Measurements from ENCODE around the gene DSTN.

The DSTN gene

DNA sequence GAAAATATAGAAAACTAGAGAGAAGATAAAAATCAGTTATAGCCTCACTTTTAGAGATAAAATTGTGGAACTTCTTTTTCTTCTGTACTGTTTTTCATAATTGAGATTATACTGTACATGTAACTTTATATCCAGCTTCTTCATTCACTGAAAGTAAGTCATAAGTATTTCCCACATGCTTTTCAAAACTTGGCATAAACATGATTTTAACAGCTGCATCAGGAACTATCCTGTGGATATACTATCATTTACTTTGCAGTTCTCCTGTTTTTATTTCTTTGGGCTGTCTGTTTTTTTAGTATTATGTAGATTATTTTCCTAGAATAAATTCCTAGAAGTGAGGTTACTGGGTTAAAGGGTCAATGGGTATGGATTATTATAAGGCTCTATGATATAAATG, 14.8 kb downstream of the DSTN start:
- Histone ChIP-seq H3K4me1 (ENCODE audit: control insufficient read depth in 2 of 2, insufficient read depth in 1 of 2, low read depth in 1 of 2, low read length in 2 of 2) (no peaks in the 10 kb centered on the region), H3K4me3 (ENCODE audit: low read length in 2 of 2) (no peak overlapping the region), H2BK5ac (ENCODE audit: low read length) (no peak overlapping the region), H3K4ac (ENCODE audit: low read length) (no peak overlapping the region), H3K27ac (replicated peaks; ENCODE audit: low read length) (no peak overlapping the region), H3K36me3 (replicated peaks in 1 of 2; ENCODE audit: control insufficient read depth in 2 of 2, insufficient read depth in 2 of 2, low read length in 2 of 2) (no peaks in the 10 kb centered on the region), H3K23ac (ENCODE audit: low read depth, low read length, poor library complexity) (no peak overlapping the region), H3K18ac (ENCODE audit: low read length) (no peak overlapping the region), H3K9me3 (replicated peaks in 1 of 2; ENCODE audit: control insufficient read depth in 2 of 2, insufficient read depth in 1 of 2, low read depth in 1 of 2, low read length in 2 of 2) (no peaks in the 10 kb centered on the region), H2AK5ac (ENCODE audit: low read depth, low read length) (no peak overlapping the region), H2BK12ac (ENCODE audit: low read length) (no peak overlapping the region), H3K14ac (ENCODE audit: low read length) (no peak overlapping the region), H4K91ac (ENCODE audit: low read depth, low read length, poor library complexity) (no peak overlapping the region), H3K9ac (ENCODE audit: low read depth, low read length, poor library complexity) (no peak overlapping the region), H2BK120ac (ENCODE audit: low read depth, low read length) (no peak overlapping the region), H3K79me1 (ENCODE audit: low read depth, low read length) (peaks cover 5% of the 10 kb centered on the region), H2BK15ac (ENCODE audit: low read length) (no peak overlapping the region), H3K4me2 (ENCODE audit: insufficient read depth, low read length, poor library complexity, severe bottlenecking) (no peak overlapping the region), H4K8ac (ENCODE audit: low read depth, low read length) (no peak overlapping the region), H2AFZ (ENCODE audit: low read length) (no peak overlapping the region), H3K27me3 (ENCODE audit: control insufficient read depth in 3 of 3, insufficient read depth in 3 of 3, low read depth in 1 of 3, low read length in 3 of 3) (no peaks in the 10 kb centered on the region)
- DNase-seq (ENCODE audit: low spot score) = no peak

GRCh38 chr20:17586250-17586649, 16.4 kb downstream of the DSTN start:
- Histone ChIP-seq H2BK15ac (ENCODE audit: low read length) (no peak overlapping the region), H3K36me3 (replicated peaks in 1 of 2; ENCODE audit: control insufficient read depth in 2 of 2, insufficient read depth in 2 of 2, low read length in 2 of 2) (no peaks in the 10 kb centered on the region), H2BK12ac (ENCODE audit: low read length) (no peak overlapping the region), H3K18ac (ENCODE audit: low read length) (no peak overlapping the region), H3K4me2 (ENCODE audit: insufficient read depth, low read length, poor library complexity, severe bottlenecking) (no peak overlapping the region), H3K27ac (replicated peaks; ENCODE audit: low read length) (no peak overlapping the region), H3K23ac (ENCODE audit: low read depth, low read length, poor library complexity) (no peak overlapping the region), H3K14ac (ENCODE audit: low read length) (no peak overlapping the region), H3K9ac (ENCODE audit: low read depth, low read length, poor library complexity) (no peak overlapping the region), H3K4ac (ENCODE audit: low read length) (no peak overlapping the region), H2AK5ac (ENCODE audit: low read depth, low read length) (no peak overlapping the region), H3K79me1 (ENCODE audit: low read depth, low read length) (peaks cover 5% of the 10 kb centered on the region), H3K4me1 (ENCODE audit: control insufficient read depth in 2 of 2, insufficient read depth in 1 of 2, low read depth in 1 of 2, low read length in 2 of 2) (no peaks in the 10 kb centered on the region), H2BK120ac (ENCODE audit: low read depth, low read length) (no peak overlapping the region), H2AFZ (ENCODE audit: low read length) (no peak overlapping the region), H3K27me3 (ENCODE audit: control insufficient read depth in 3 of 3, insufficient read depth in 3 of 3, low read depth in 1 of 3, low read length in 3 of 3) (no peaks in the 10 kb centered on the region), H4K91ac (ENCODE audit: low read depth, low read length, poor library complexity) (no peak overlapping the region), H4K8ac (ENCODE audit: low read depth, low read length) (no peak overlapping the region), H3K9me3 (replicated peaks in 1 of 2; ENCODE audit: control insufficient read depth in 2 of 2, insufficient read depth in 1 of 2, low read depth in 1 of 2, low read length in 2 of 2) (no peaks in the 10 kb centered on the region), H3K4me3 (ENCODE audit: low read length in 2 of 2) (no peak overlapping the region), H2BK5ac (ENCODE audit: low read length) (no peak overlapping the region)
- WGBS, 2 donors (ENCODE audit: extremely low coverage in 2 of 2, insufficient read length in 2 of 2, insufficient replicate concordance in 1 of 2) = no CpG with 5 or more reads among the region's 2 CpGs
- no peak for DNase-seq (ENCODE audit: low spot score)

DNA sequence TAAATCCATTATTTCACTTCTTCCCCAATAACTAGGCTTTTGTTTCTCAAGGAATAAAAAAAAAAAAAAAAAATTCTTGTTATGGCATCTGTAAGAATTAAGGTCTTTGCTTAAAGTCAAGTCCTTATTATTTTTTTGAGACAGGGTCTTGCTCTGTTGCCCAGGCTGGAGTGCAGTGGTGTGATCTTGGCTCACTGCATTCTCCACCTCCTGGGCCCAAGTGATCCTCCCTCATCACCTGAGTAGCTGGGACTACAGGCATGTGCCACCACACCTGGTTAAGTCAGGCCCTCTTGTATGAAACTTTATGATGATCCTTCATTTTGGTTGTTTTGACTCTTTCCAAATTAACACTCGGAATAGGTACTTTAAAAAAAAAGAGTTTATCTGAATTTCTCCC, 17.3 kb downstream of the DSTN start:
- H4K8ac ChIP-seq (ENCODE audit: low read depth, low read length) = no peak overlapping the region
- H3K9ac ChIP-seq (ENCODE audit: low read depth, low read length, poor library complexity) = no peak overlapping the region
- peaks cover 5% of the 10 kb centered on the region for H3K79me1 ChIP-seq (ENCODE audit: low read depth, low read length)
- H2BK120ac ChIP-seq (ENCODE audit: low read depth, low read length) = no peak overlapping the region
- no peak overlapping the region for H3K4me2 ChIP-seq (ENCODE audit: insufficient read depth, low read length, poor library complexity, severe bottlenecking)
- no peak overlapping the region for H3K4ac ChIP-seq (ENCODE audit: low read length)
- H3K27ac ChIP-seq (replicated peaks; ENCODE audit: low read length) = no peak overlapping the region
- no peaks in the 10 kb centered on the region for H3K4me1 ChIP-seq (ENCODE audit: control insufficient read depth in 2 of 2, insufficient read depth in 1 of 2, low read depth in 1 of 2, low read length in 2 of 2)
- DNase-seq (ENCODE audit: low spot score) = no peak
- H3K27me3 ChIP-seq (ENCODE audit: control insufficient read depth in 3 of 3, insufficient read depth in 3 of 3, low read depth in 1 of 3, low read length in 3 of 3) = no peaks in the 10 kb centered on the region
- H2BK5ac ChIP-seq (ENCODE audit: low read length) = no peak overlapping the region
- no peak overlapping the region for H3K18ac ChIP-seq (ENCODE audit: low read length)
- peaks cover 0 to 3% of the 10 kb centered on the region in 2 donors for H3K36me3 ChIP-seq (replicated peaks in 1 of 2; ENCODE audit: control insufficient read depth in 2 of 2, insufficient read depth in 2 of 2, low read length in 2 of 2)
- no peaks in the 10 kb centered on the region for H3K9me3 ChIP-seq (replicated peaks in 1 of 2; ENCODE audit: control insufficient read depth in 2 of 2, insufficient read depth in 1 of 2, low read depth in 1 of 2, low read length in 2 of 2)
- H2BK15ac ChIP-seq (ENCODE audit: low read length) = no peak overlapping the region
- no peak overlapping the region for H3K14ac ChIP-seq (ENCODE audit: low read length)
- no peak overlapping the region for H2BK12ac ChIP-seq (ENCODE audit: low read length)
- no peak overlapping the region for H2AK5ac ChIP-seq (ENCODE audit: low read depth, low read length)
- H4K91ac ChIP-seq (ENCODE audit: low read depth, low read length, poor library complexity) = no peak overlapping the region
- no peak overlapping the region for H3K4me3 ChIP-seq (ENCODE audit: low read length in 2 of 2)
- H3K23ac ChIP-seq (ENCODE audit: low read depth, low read length, poor library complexity) = no peak overlapping the region
- H2AFZ ChIP-seq (ENCODE audit: low read length) = no peak overlapping the region
- WGBS, 2 donors (ENCODE audit: extremely low coverage in 2 of 2, insufficient read length in 2 of 2, insufficient replicate concordance in 1 of 2) = no CpG with 5 or more reads among the region's 1 CpG

DNA sequence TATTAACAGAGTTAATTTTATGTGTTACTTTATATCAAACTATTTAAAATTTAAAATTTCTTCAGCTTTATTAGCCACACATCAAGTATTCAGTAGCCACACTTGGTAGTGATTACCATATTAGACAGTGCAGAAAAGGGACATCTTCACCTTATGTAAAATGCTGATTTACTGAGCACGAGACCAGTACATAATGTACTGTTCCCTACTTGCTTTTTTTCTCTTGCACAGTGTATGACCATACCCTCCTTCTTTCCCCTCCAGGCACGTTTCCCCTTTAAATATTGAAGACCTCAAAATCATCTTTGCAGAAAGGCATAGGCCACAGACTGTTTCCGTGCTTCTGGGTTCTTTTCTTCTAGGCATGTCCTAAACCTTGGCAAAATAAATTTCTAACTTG, 17.9 kb downstream of the DSTN start:
- Histone ChIP-seq H3K18ac (ENCODE audit: low read length) (no peak overlapping the region), H2AFZ (ENCODE audit: low read length) (no peak overlapping the region), H4K91ac (ENCODE audit: low read depth, low read length, poor library complexity) (no peak overlapping the region), H2BK5ac (ENCODE audit: low read length) (no peak overlapping the region), H2BK120ac (ENCODE audit: low read depth, low read length) (no peak overlapping the region), H3K23ac (ENCODE audit: low read depth, low read length, poor library complexity) (no peak overlapping the region), H3K9me3 (replicated peaks in 1 of 2; ENCODE audit: control insufficient read depth in 2 of 2, insufficient read depth in 1 of 2, low read depth in 1 of 2, low read length in 2 of 2) (no peaks in the 10 kb centered on the region), H3K27me3 (ENCODE audit: control insufficient read depth in 3 of 3, insufficient read depth in 3 of 3, low read depth in 1 of 3, low read length in 3 of 3) (no peaks in the 10 kb centered on the region), H3K36me3 (replicated peaks in 1 of 2; ENCODE audit: control insufficient read depth in 2 of 2, insufficient read depth in 2 of 2, low read length in 2 of 2) (peaks cover 0 to 3% of the 10 kb centered on the region in 2 donors), H2BK12ac (ENCODE audit: low read length) (no peak overlapping the region), H3K14ac (ENCODE audit: low read length) (no peak overlapping the region), H3K27ac (replicated peaks; ENCODE audit: low read length) (no peak overlapping the region), H3K9ac (ENCODE audit: low read depth, low read length, poor library complexity) (no peak overlapping the region), H3K79me1 (ENCODE audit: low read depth, low read length) (peaks cover 5% of the 10 kb centered on the region), H2BK15ac (ENCODE audit: low read length) (no peak overlapping the region), H3K4me1 (ENCODE audit: control insufficient read depth in 2 of 2, insufficient read depth in 1 of 2, low read depth in 1 of 2, low read length in 2 of 2) (no peaks in the 10 kb centered on the region), H3K4me2 (ENCODE audit: insufficient read depth, low read length, poor library complexity, severe bottlenecking) (no peak overlapping the region), H2AK5ac (ENCODE audit: low read depth, low read length) (no peak overlapping the region), H3K4me3 (ENCODE audit: low read length in 2 of 2) (no peak overlapping the region), H4K8ac (ENCODE audit: low read depth, low read length) (no peak overlapping the region), H3K4ac (ENCODE audit: low read length) (no peak overlapping the region)
- no CpG with 5 or more reads among the region's 3 CpGs for WGBS, 2 donors (ENCODE audit: extremely low coverage in 2 of 2, insufficient read length in 2 of 2, insufficient replicate concordance in 1 of 2)
- no peak for DNase-seq (ENCODE audit: low spot score)
